Esophagus squamous epithelium (tissue), 4 donors: ENCODE measurements around the gene CDH24.

Experiments
- CTCF ChIP-seq, 6 experiments: fragments of 450-650 bp in 4 of 6; fragments of 200-600 bp in 2 of 6; sonication (generic) in 2 of 6; IDR thresholded peaks; one replicate each; pipeline ENCODE4 v1.5.1; 2016 to 2019; ENCODE audit warnings: antibody characterized with exemption in 6 of 6, mild to moderate bottlenecking in 4 of 6, moderate library complexity in 4 of 6
- POLR2A ChIP-seq, 4 donors: fragments of 450-650 bp; IDR thresholded peaks; one replicate each; pipeline ENCODE4 v1.6.1; 2017; ENCODE audit warnings: antibody characterized with exemption in 4 of 4, mild to moderate bottlenecking in 4 of 4, moderate library complexity in 3 of 4

GRCh38 chr14:23085458-23085857, 28.1 kb upstream of the CDH24 start:
- no peak for TF ChIP-seq POLR2A (IDR thresholded peaks at IDR 0.05)
- TF ChIP-seq CTCF (IDR thresholded peaks at IDR 0.05): no peak
